Activated T-cell treated with anti-CD3 and anti-CD28 coated beads for 4 hours (primary cell): ENCODE results near the gene ZPLD1.

Experiments
- DNase-seq: peaks from one replicate; pipeline ENCODE4 v3.0.0-alpha.2; 2020

Gene ZPLD1

GRCh38 chr3:102434715-102435114 is at the start of gene ZPLD1:
Gene ZPLD1, plus strand, starts transcription at chr3:102435015. Its CDS starts 3,473 bp downstream, at chr3:102438488.
- no peak for DNase-seq

- DNase-seq = no peak
Measured at GRCh38 chr3:102390171-102390864, 44.5 kb upstream of the ZPLD1 start.

DNA sequence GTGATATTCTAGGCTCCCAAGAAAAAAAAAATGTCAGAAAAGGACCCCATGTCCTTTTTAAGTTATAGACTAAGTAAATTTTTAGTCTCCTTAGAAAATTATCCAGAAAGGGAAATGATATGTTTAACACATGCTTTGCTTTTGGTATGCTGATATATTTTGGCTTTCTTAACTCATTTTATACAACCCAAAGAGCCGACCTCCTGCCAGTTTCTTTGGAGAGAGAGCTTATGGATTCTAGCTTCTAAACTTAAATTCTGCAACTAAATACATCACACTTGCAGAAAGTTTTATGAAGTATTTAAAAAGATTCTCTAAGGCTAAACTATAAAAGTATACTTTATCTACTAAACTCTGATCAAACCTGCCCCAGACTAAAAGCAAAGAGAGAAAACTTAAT is 43.9 kb upstream of the ZPLD1 start:
- DNase-seq = no peak

DNA sequence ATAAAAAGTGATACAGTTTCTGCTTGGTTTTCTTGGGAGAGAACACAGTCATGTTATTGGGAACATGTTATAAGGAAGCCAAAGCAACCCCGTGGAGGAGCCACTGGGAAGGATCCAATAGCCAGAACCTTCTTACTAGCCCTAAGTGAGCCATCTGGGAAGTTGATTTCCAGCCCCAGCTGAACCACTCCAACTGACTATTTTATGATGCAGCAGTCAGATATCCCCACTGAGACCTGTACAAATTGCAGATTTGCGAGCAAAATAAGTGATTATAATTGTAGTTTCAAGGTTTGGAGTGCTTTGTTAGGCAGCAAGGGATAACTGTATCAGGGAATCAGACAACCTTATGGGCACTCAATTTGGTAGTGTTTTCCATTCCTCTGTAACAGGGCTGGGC is 43.3 kb upstream of the ZPLD1 start:
- DNase-seq = no peak

GRCh38 chr3:102394517-102394916 is 40.3 kb upstream of the ZPLD1 start:
- DNase-seq = no peak

DNA sequence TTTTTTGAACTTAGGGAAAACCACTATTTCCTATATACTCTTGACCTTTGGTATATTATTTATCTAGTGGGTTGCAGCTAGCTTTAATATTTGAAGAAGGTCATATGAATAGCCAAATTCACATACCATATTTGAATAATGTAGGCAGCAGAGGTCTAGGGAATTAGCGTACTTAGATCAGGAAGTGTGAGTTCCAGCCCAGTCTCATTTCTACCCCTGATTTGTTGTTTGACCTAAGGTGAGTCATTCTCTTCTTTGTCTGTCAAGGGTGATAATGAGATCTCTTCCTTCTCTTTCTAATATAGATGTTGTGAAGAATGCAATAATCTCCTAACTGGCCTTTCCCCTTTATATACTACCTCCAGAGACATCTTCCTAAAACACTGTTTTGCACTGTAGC is 36.6 kb upstream of the ZPLD1 start:
- no peak for DNase-seq

- DNase-seq = no peak
Measured at GRCh38 chr3:102398666-102399065, 36.1 kb upstream of the ZPLD1 start.

DNA sequence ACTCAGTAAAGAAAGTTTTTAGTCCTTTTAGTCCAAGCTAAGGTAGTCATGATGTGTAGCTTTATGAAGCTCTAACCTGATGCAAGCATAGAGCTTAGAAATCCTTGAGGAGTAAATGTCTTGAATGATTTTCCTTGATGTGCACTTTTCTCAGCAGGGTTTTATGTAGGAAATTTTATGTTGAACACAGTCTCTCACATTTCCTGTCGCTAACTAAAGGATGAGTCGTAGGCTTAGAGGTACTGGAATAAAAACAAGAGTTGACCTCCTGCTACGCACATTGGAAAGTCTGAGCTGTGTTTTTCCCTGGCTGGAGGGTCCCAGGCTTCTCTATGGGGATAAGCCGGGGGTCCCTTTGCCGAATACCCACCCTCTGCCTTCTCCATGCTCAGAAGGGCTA is 34.7 kb upstream of the ZPLD1 start:
- no peak for DNase-seq

DNA sequence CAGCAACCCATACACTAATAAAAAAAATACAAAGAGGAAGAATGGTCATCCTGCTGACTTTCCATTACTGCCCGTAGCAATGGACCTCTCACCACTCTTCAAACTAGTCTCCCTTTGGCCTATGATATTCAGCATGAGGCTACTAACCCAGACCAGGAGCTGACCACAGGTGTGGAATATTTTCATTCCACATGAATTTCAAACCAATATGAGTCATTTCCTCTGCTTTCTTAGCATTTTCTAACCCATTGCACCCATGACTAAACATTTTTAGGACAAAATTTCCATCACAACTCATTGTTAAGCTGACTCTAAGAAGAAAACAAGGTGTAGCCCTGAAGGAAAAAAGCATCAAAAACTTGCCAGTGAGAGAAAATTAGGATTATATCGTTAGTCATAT is 34.0 kb upstream of the ZPLD1 start:
- DNase-seq = no peak

GRCh38 chr3:102410616-102411015 is 24.2 kb upstream of the ZPLD1 start:
- DNase-seq = no peak

- DNase-seq = no peak
Measured at GRCh38 chr3:102415553-102415952, 19.3 kb upstream of the ZPLD1 start.

GRCh38 chr3:102419786-102420185 is 15.0 kb upstream of the ZPLD1 start:
- DNase-seq = no peak

GRCh38 chr3:102441832-102442231 is 7.0 kb downstream of the ZPLD1 start:
- no peak for DNase-seq

DNA sequence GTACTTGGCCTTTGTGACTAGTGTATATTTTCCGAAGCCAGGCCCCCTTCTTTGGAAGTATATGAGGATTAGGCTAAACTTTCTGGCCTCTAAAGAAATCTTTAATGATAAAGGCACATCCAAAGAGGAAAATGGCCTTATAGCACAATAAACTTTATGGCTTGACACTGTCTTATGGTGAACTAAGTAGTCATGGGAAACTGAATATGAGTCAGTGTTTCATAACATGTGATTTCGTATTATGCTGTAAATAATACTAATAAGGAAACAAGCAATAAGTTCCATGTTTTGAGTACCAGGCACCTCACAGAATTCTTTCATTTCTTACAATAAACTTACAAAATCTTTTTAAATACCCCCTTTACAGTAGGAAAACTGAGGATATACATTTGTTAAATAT is 8.2 kb downstream of the ZPLD1 start:
- DNase-seq = no peak

- DNase-seq = no peak
Measured at GRCh38 chr3:102444101-102444500, 9.3 kb downstream of the ZPLD1 start.

DNA sequence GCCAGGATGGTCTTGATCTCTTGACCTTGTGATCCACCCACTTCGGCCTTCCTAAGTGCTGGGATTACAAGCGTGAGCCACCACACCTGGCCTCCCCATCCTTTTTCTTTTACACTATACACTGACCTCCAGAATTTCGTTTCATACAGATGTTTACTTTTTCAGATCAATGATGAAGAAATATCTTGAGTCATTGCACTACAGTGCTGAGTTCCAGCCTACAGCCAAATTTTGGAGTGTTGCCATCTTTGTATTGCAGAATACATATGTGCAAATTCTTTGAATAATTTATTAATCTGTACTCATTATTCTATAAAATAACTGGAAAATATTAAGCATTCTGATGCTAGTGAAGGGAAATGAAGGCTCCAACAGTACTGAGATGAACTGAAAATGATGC is 12.5 kb downstream of the ZPLD1 start:
- no peak for DNase-seq

DNA sequence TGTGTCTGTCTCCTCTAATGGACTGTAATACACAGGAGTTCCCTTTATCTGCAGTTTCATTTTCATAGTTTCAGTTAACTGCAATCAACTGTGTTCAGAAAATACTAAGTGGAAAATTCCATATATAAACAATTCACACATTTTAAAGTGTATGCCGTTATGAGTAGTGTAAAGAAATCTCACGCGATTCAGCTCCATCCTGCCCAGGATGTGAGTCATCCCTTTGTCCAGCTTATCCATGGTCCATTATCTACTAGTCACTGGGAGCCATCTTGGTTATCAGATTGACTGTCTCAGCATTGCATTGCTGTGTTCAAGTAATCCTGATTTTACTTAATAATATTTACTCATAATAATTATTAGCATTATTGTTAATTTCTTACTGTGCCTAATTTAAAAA is 14.5 kb downstream of the ZPLD1 start:
- DNase-seq = no peak

DNA sequence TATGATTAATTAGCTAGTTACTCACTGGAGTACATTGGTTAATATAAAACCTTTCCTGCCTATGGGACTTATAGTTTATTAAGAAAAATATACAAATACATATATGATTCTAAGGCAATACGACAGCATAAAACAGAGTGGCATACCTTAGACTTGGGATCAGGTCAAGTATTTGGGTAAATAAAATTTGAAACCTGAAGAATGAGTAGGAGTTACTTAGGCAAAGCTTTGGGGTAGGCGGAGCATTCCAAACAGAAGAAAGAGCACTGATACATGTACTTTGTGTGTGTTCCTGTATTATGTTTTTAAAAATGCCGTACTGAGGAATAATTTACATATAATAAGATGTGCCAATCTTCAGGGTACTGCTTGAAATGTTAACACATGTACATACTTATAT is 15.1 kb downstream of the ZPLD1 start:
- DNase-seq = no peak

DNA sequence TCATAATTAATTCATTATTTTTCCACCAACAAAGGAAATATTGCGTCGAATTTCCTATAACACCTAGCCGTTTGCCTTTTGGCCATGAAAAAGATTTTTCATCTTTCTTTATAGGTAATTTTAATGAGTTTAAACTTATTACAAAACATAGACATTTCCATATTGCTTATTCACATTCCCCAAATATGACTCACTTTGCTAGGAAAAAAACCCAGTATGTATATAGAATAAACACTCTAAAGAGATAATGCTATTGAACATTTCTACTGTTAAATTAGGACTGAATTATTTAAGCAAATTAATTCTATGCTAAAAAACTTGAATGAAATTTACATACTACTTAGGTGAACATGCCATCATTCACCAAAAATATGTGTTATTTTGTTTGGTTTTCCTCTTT is 16.2 kb downstream of the ZPLD1 start:
- no peak for DNase-seq

DNA sequence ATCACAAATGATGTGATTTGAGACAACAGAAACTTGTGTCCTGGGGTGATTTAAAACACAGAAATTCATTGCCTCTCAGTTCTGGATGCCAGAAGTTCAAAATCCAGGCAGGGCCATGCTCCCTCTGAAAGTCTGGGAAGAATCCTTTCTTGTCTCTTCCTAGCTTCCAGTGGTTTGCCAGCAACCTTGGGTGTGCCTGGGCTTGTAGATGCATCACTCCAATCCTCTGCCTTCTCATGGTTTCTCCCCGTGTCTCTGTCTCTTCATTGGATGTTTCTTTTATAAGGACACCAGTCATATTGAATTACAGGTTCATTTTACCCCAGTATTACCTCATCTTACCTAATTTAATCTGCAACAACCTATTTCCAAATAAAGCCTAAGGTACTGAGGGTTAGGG is 16.7 kb downstream of the ZPLD1 start:
- DNase-seq = no peak

- DNase-seq = no peak
Measured at GRCh38 chr3:102454181-102454580, 19.4 kb downstream of the ZPLD1 start.

DNA sequence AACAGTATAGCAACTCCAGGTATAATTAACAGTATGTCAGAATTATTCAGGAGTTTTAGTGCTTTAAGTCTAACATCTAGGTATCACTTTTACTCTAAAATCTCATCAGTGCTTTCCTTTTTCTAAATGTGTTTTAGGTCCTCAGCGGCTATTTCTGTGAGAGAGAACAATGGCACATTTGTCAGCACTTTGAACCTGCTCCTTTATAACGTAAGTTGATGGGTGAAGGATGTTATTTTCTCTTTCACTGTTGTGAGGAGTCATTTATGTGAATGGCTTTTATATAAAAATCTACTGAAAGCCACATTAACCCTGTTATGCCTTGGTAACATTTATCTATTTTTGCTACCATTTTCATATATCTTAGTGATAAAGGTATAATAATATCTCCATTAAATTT is 22.8 kb downstream of the ZPLD1 start:
- DNase-seq = no peak

- DNase-seq = no peak
Measured at GRCh38 chr3:102460579-102460978, 25.8 kb downstream of the ZPLD1 start.

- DNase-seq = no peak
Measured at GRCh38 chr3:102464261-102464660, 29.4 kb downstream of the ZPLD1 start.

- DNase-seq = no peak
Measured at GRCh38 chr3:102466001-102466400, 31.2 kb downstream of the ZPLD1 start.

GRCh38 chr3:102470066-102470465 is 35.3 kb downstream of the ZPLD1 start:
- no peak for DNase-seq
